ENCODE measurements around the gene MAIP1. TPM values are rescaled to one million over a fixed set of nuclear protein-coding genes. Genes with fewer than 3 reads are reported as not detected.

Gene MAIP1
- total RNA-seq, 1 experiment from 2014 or later, result 23.5 TPM

GRCh38 chr2:199928626-199929025, 26.8 kb upstream of the MAIP1 start:
- CTCF ChIA-PET, result no interaction called here
- Histone ChIP-seq H3K9me2 (ENCODE audit: insufficient read depth) (no peaks in the 10 kb centered on the region), H3F3A (ENCODE audit: insufficient read depth, low read depth) (peaks cover 12% of the 10 kb centered on the region; the same call in 1 of the 2 replicates), H3K4me1 (replicated peaks; ENCODE audit: insufficient read depth) (0 out of 2 replicates have a peak, but pooled peaks cover 3% of the 10 kb centered on the region), H3K27me3 (ENCODE audit: insufficient read depth, low read depth) (no peaks in the 10 kb centered on the region), H3K27ac (no peak overlapping the region), H4K20me1 (ENCODE audit: insufficient read depth) (peaks cover 9% of the 10 kb centered on the region; the same call in 1 of the 2 replicates), H3K9me3 (ENCODE audit: insufficient read depth, low read depth) (no peaks in the 10 kb centered on the region), H3K4me2 (no peak overlapping the region), H3K79me2 (ENCODE audit: low read depth) (peaks cover 9% of the 10 kb centered on the region; the same call in 1 of the 2 replicates), H3K4me3 (no peak overlapping the region), H2AFZ (no peak overlapping the region), H3K36me3 (ENCODE audit: low read depth) (peaks cover 21% of the 10 kb centered on the region)
- intact Hi-C loops (cut with micrococcal nuclease; ENCODE audit: unreplicated experiment), result no loop called here
- no peak for DNase-seq
- no TSS peak for BruUV-seq (replicated peaks)
- POLR2A ChIA-PET (ENCODE audit: unreplicated experiment), result no interaction called here
- TF ChIP-seq EZH2 (IDR thresholded peaks at IDR 0.05; ENCODE audit: low read depth) (no peak), CTCF (conservative IDR thresholded peaks at IDR 0.05) (no peak)

- Histone ChIP-seq H3K79me2 (ENCODE audit: low read depth) (peaks cover 3% of the 10 kb centered on the region; the same call in 1 of the 2 replicates), H3K4me1 (replicated peaks; ENCODE audit: insufficient read depth) (0 out of 2 replicates have a peak, but pooled peaks cover 10% of the 10 kb centered on the region), H2AFZ (no peak overlapping the region), H3K9me3 (ENCODE audit: insufficient read depth, low read depth) (no peaks in the 10 kb centered on the region), H3K4me3 (no peak overlapping the region), H3F3A (ENCODE audit: insufficient read depth, low read depth) (peaks cover 16% of the 10 kb centered on the region; the same call in 1 of the 2 replicates), H4K20me1 (ENCODE audit: insufficient read depth) (0 out of 2 replicates have a peak, but pooled peaks cover 3% of the 10 kb centered on the region), H3K27me3 (ENCODE audit: insufficient read depth, low read depth) (no peaks in the 10 kb centered on the region), H3K4me2 (no peak overlapping the region), H3K36me3 (ENCODE audit: low read depth) (peaks cover 25% of the 10 kb centered on the region), H3K27ac (no peak overlapping the region), H3K9me2 (ENCODE audit: insufficient read depth) (no peaks in the 10 kb centered on the region)
- CTCF ChIA-PET, result no interaction called here
- TF ChIP-seq CTCF (conservative IDR thresholded peaks at IDR 0.05), result no peak
- no peak for TF ChIP-seq EZH2 (IDR thresholded peaks at IDR 0.05; ENCODE audit: low read depth)
- no TSS peak for BruUV-seq (replicated peaks)
- intact Hi-C loops (cut with micrococcal nuclease; ENCODE audit: unreplicated experiment), result no loop called here
- POLR2A ChIA-PET (ENCODE audit: unreplicated experiment), result no interaction called here
- DNase-seq, result no peak
Observed at GRCh38 chr2:199929262-199929661, 26.1 kb upstream of the MAIP1 start.

- DNase-seq, result no peak
- Histone ChIP-seq H3K9me2 (ENCODE audit: insufficient read depth) (no peaks in the 10 kb centered on the region), H3K36me3 (ENCODE audit: low read depth) (peaks cover 16% of the 10 kb centered on the region), H3F3A (ENCODE audit: insufficient read depth, low read depth) (peaks cover 17% of the 10 kb centered on the region; the same call in 1 of the 2 replicates), H3K27me3 (ENCODE audit: insufficient read depth, low read depth) (no peaks in the 10 kb centered on the region), H3K4me2 (no peak overlapping the region), H3K27ac (no peak overlapping the region), H3K4me1 (replicated peaks; ENCODE audit: insufficient read depth) (0 out of 2 replicates have a peak, but pooled peaks cover 10% of the 10 kb centered on the region), H3K9me3 (ENCODE audit: insufficient read depth, low read depth) (no peaks in the 10 kb centered on the region), H3K4me3 (no peak overlapping the region), H2AFZ (no peak overlapping the region), H4K20me1 (ENCODE audit: insufficient read depth) (0 out of 2 replicates have a peak, but pooled peaks cover 5% of the 10 kb centered on the region), H3K79me2 (ENCODE audit: low read depth) (no peaks in the 10 kb centered on the region)
- CTCF ChIA-PET, result no interaction called here
- intact Hi-C loops (cut with micrococcal nuclease; ENCODE audit: unreplicated experiment), result no loop called here
- BruUV-seq (replicated peaks), result TSS peak; percentile 14
- TF ChIP-seq EZH2 (IDR thresholded peaks at IDR 0.05; ENCODE audit: low read depth) (no peak), CTCF (conservative IDR thresholded peaks at IDR 0.05) (no peak)
- POLR2A ChIA-PET (ENCODE audit: unreplicated experiment), result no interaction called here
Observed at GRCh38 chr2:199932312-199932855, 23.0 kb upstream of the MAIP1 start.

All from PC-9 (cell line).